Memory B cell (primary cell): ENCODE data around the gene RTN4.
A peak's percentile ranks its signal among the peaks of the same experiment; 100 is the strongest.
"Not testable (repeated sequence)": the region's sequence is repeated elsewhere in the genome, so short reads cannot be mapped to it uniquely, and the experiment has no call there.

Source experiments
- ATAC-seq: fragments of 150-1000 bp; cut with Tn5 transposase; 2 replicates; pipeline ENCODE4 v1.10.0; 2021; ENCODE audit warnings: low read depth, mild to moderate bottlenecking, moderate library complexity
- DNase-seq, 2 donors: peaks; one replicate each; pipeline ENCODE4 v3.0.0; 2022; ENCODE audit warnings: low spot score in 2 of 2
- H3K27ac Mint-ChIP-seq: one replicate; pipeline ENCODE4 v1.8.0; 2022; ENCODE audit warnings: mild to moderate bottlenecking, moderate library complexity, mixed read lengths
- H3K27me3 Mint-ChIP-seq: one replicate; pipeline ENCODE4 v1.8.0; 2022; ENCODE audit warnings: mixed read lengths
- H3K36me3 Mint-ChIP-seq: one replicate; pipeline ENCODE4 v1.8.0; 2022; ENCODE audit warnings: mild to moderate bottlenecking, mixed read lengths
- H3K4me1 Mint-ChIP-seq: one replicate; pipeline ENCODE4 v1.8.0; 2022; ENCODE audit warnings: mixed read lengths
- H3K4me3 Mint-ChIP-seq: one replicate; pipeline ENCODE4 v1.8.0; 2022; ENCODE audit warnings: mild to moderate bottlenecking, moderate library complexity, mixed read lengths
- H3K9me3 Mint-ChIP-seq: one replicate; pipeline ENCODE4 v1.8.0; 2022; ENCODE audit warnings: mixed read lengths

RTN4 gene

DNA sequence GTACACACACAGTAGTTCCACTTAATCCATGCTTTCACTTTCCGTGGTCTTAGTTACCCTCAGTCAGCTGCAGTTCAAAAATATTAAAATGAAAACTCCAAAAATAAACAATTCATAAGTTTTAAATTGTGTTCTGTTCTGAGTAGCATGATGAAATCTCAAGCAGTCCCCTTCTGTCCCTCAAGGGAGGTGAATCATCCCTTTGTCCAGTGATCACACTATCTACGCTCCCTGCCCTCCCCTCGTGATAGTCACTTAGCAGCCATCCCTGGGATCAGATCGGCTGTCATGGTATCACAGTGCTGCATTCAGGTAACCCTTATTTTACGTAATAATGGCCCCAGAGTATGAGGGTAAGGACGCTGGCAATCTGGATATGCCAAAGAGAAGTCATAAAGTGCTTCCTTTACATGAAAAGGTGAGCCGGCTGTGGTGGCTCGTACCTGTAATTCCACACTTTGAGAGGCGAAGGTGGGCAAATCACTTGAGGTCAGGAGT is 5.8 kb upstream of the RTN4 start:
- no peak for ATAC-seq
- peak overlapping the region; percentile 22 for H3K4me3 Mint-ChIP-seq
- H3K27ac Mint-ChIP-seq, result peak overlapping the region; percentile 32
- H3K27me3 Mint-ChIP-seq, result no peaks in the 10 kb centered on the region
- H3K9me3 Mint-ChIP-seq, result no peaks in the 10 kb centered on the region
- H3K36me3 Mint-ChIP-seq, result no peaks in the 10 kb centered on the region
- no peak for DNase-seq
- H3K4me1 Mint-ChIP-seq, result peaks cover 15% of the 10 kb centered on the region

- Mint-ChIP-seq H3K36me3 (no peaks in the 10 kb centered on the region), H3K27ac (peak overlapping the region; percentile 84), H3K9me3 (no peaks in the 10 kb centered on the region), H3K4me1 (peaks cover 17% of the 10 kb centered on the region), H3K27me3 (no peaks in the 10 kb centered on the region), H3K4me3 (peak overlapping the region; percentile 34)
- no peak for ATAC-seq
- DNase-seq, result no peak
Observed at GRCh38 chr2:55054106-55054875, 4.0 kb upstream of the RTN4 start.

- H3K27ac Mint-ChIP-seq, result not testable (repeated sequence)
Observed at GRCh38 chr2:55053225-55053624, 3.0 kb upstream of the RTN4 start.

DNA sequence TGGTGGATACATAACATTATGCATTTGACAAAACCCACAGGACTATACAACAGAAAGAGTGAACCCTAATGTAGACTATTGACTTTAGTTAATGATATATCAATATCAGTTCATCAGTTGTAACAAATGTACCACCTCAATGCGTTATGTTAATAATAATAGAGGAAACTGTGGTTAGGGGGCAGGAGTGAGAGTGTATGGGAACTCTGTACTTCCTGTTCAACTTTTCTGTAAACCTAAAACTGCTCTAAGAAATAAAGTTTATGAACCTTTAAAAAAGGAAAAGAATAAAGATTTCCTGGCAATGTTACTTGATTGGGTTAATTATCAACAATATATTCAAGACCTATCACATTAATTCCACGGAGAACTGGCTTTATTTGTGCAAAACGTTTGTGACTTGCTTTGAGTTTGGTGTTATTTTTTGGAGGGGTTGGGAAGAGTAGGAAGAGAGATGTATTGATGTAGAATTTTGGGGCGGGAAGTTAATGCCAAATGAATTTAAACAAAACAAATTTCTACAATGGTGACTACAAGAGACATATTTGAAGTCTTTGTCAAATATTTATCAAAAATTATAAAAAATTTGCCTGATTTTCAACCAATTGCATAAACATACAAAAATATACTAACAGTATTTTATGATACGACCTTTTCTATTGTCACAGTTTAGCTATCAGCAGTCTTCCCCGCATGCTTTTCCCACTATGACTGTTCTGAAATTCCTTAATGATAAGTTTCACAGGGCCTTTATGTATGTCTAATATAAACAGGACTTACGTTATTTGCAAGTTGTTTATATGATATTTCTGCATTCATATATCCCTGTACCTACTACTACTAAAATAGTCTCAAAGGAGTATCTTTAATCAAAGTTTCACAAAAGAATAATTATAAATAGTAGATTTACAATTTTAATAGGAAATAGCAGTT is 2.1 kb upstream of the RTN4 start:
- Mint-ChIP-seq H3K27ac (peak overlapping the region; percentile 9), H3K36me3 (no peaks in the 10 kb centered on the region), H3K4me3 (peak overlapping the region; percentile 47), H3K4me1 (peaks cover 29% of the 10 kb centered on the region), H3K27me3 (no peaks in the 10 kb centered on the region), H3K9me3 (no peaks in the 10 kb centered on the region)
- DNase-seq (peak in 1 of 2 donors; percentile 5), ATAC-seq (no peak)

More at GRCh38 chr2:55053225-55053624, 3.0 kb upstream of the RTN4 start:
- not testable (repeated sequence) for H3K4me3 Mint-ChIP-seq, DNase-seq, H3K27me3 Mint-ChIP-seq, ATAC-seq, H3K9me3 Mint-ChIP-seq, H3K36me3 Mint-ChIP-seq
- peaks cover 21% of the 10 kb centered on the region for H3K4me1 Mint-ChIP-seq

DNA sequence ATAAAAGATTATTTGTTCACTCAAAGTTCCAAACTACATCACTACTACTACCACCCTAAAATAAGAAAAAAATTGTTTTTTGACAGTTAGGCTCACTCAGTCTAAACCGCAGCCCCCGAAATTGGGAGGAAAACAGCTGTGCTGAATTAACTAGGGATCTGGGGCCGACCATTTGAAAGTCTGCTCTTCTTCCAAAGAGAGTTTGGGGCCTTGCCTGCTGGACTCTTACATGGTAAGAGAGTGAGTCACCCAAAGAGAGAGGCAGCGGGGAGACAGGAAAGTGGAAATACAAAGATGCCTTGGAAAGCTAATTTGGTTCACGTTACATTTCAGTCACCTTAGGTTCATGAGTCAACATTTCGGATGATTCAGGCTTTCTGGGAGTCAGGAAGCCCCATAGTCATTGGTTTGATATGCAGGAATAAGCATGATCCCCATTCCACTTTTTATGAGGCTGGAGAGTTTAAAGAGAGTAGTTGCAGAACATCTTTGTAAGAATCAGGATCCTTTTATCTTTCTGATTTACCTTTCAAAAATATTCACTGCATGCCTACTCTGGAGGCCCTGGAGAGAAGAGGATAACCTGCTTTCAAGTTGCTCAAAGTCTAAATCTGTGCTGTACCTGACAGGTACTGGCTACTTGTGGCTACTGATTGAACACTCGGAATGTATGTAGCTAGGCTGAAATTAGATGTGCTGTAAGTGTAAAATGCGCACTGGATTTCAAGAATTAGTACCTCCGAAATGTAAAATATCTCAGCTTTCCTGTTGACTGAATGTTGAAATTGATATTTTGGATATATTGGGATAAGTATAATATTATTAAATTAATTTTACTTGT is 995 bp upstream of the RTN4 start:
- Mint-ChIP-seq H3K4me3 (peak overlapping the region; percentile 100), H3K9me3 (no peaks in the 10 kb centered on the region), H3K27me3 (no peaks in the 10 kb centered on the region), H3K27ac (peak overlapping the region; percentile 97), H3K36me3 (no peaks in the 10 kb centered on the region), H3K4me1 (peaks cover 35% of the 10 kb centered on the region)
- DNase-seq (no peak), ATAC-seq (no peak)

DNA sequence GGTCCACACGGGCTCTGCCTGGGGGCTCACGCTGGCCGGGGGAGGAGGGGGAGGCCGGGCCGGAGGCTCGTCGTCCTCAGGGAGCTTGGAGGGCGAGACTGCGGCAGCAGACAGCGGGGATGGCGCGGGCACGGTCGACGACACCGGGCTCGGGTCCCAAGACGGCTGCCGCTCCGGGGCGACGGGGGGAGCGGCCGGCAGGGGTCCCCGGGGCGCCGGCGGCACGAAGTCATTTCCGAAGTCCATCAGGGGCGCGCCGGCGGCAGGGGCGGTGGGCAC is 491 bp downstream of the RTN4 start:
- Mint-ChIP-seq H3K4me1 (peaks cover 42% of the 10 kb centered on the region), H3K27ac (peak overlapping the region; percentile 97), H3K9me3 (no peaks in the 10 kb centered on the region), H3K4me3 (peak overlapping the region; percentile 100), H3K27me3 (no peaks in the 10 kb centered on the region), H3K36me3 (peaks cover 1% of the 10 kb centered on the region)
- ATAC-seq (no peak), DNase-seq (peak in 1 of 2 donors; percentile 61)

GRCh38 chr2:55049043-55049820 is 1.0 kb downstream of the RTN4 start:
- Mint-ChIP-seq H3K36me3 (peaks cover 1% of the 10 kb centered on the region), H3K9me3 (no peaks in the 10 kb centered on the region), H3K27ac (peak overlapping the region; percentile 97), H3K4me1 (peaks cover 38% of the 10 kb centered on the region), H3K27me3 (no peaks in the 10 kb centered on the region), H3K4me3 (peak overlapping the region; percentile 100)
- DNase-seq (peak; percentile 52 to 62), ATAC-seq (peak; percentile 23)

GRCh38 chr2:55048508-55049042 is 1.7 kb downstream of the RTN4 start:
- ATAC-seq, result no peak
- Mint-ChIP-seq H3K4me3 (peak overlapping the region; percentile 100), H3K27ac (peak overlapping the region; percentile 97), H3K27me3 (no peaks in the 10 kb centered on the region), H3K36me3 (peaks cover 1% of the 10 kb centered on the region), H3K4me1 (peaks cover 35% of the 10 kb centered on the region), H3K9me3 (no peaks in the 10 kb centered on the region)
- DNase-seq, result no peak

DNA sequence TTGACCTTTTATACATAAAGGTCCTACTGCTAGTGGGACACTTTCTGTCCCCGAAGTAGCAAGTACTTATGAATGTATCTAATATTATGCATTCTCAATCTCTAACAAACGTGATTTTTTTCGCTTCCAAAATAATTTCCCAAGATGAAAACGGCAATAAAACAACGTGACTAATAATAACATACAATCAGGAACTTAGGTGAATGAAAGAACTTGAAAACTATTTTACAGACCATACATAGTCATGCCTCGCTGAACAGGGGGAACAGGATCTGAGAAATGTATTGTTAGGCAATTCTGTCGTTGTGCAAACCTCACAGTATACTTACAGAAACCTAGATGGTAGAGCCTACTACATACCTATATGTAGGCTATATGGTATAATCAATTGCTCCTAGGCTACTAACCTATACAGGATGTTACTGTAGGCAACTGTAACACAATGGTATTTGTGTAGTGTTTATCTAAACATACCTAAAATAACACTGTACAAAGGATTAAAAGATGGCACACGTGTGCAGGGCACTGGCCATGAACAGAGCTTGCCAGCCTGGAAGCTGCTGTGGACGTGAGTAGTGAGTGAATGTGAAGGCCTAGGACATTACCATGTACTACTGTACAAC is 2.5 kb downstream of the RTN4 start:
- H3K27ac Mint-ChIP-seq, result peak overlapping the region; percentile 70
- H3K4me3 Mint-ChIP-seq, result peak overlapping the region; percentile 81
- ATAC-seq (no peak), DNase-seq (no peak)
- H3K9me3 Mint-ChIP-seq, result no peaks in the 10 kb centered on the region
- peaks cover 38% of the 10 kb centered on the region for H3K4me1 Mint-ChIP-seq
- no peaks in the 10 kb centered on the region for H3K27me3 Mint-ChIP-seq
- H3K36me3 Mint-ChIP-seq, result peaks cover 1% of the 10 kb centered on the region

GRCh38 chr2:55045780-55046179 is 4.5 kb downstream of the RTN4 start:
- no peaks in the 10 kb centered on the region for H3K27me3 Mint-ChIP-seq
- DNase-seq (no peak), ATAC-seq (no peak)
- H3K36me3 Mint-ChIP-seq, result peaks cover 1% of the 10 kb centered on the region
- no peak overlapping the region for H3K27ac Mint-ChIP-seq
- peaks cover 40% of the 10 kb centered on the region for H3K4me1 Mint-ChIP-seq
- H3K9me3 Mint-ChIP-seq, result no peaks in the 10 kb centered on the region
- H3K4me3 Mint-ChIP-seq, result no peak overlapping the region

DNA sequence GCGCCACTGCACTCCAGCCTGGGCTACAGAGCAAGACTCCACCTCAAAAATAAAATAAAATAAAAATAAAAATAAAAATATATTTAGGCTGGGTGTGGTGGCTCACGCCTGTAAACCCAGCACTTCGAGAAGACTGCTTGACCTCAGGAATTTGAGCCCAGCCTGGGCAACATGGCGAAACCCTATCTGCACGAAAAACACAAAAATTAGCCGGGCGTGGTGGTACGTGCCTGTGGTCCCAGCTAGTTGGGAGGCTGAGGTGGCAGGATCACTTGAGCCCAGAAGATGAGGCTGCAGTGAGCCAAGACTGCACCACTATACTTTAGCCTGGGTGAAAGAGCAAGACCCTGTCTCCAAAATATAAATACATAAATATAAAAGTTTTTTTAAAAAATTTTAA is 6.4 kb downstream of the RTN4 start:
- Mint-ChIP-seq H3K27me3 (no peaks in the 10 kb centered on the region), H3K4me1 (peaks cover 37% of the 10 kb centered on the region), H3K36me3 (peaks cover 3% of the 10 kb centered on the region), H3K4me3 (no peak overlapping the region), H3K9me3 (no peaks in the 10 kb centered on the region), H3K27ac (no peak overlapping the region)
- no peak for ATAC-seq
- DNase-seq, result no peak

DNA sequence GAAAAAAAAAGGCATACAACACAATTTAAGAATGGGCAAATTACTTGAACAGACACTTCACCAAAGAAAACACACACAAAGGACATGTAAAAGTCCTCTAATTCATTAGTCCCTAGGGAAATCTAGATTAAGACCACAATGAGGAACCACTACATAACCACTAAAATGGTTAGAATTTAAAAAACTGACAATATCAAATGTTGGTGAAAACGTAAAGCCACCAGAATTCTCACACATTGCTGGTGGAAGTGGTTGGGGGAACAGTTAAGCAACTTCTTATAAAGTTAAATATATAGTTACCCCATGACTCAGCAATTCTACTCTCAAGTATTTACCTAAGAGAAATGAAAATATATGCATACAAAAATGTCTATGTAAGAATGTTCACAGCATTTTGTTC is 11.8 kb downstream of the RTN4 start:
- Mint-ChIP-seq H3K9me3 (peaks cover 2% of the 10 kb centered on the region), H3K4me1 (peaks cover 26% of the 10 kb centered on the region), H3K27ac (no peak overlapping the region), H3K27me3 (no peaks in the 10 kb centered on the region), H3K36me3 (peaks cover 13% of the 10 kb centered on the region), H3K4me3 (no peak overlapping the region)
- ATAC-seq (peak; percentile 37), DNase-seq (no peak)
